SK-N-MC (cell line): ENCODE results near the gene SYT2.

Source experiments
- EZH2 ChIP-seq: fragments of 200-600 bp; sonication (generic); IDR thresholded peaks from one replicate; pipeline ENCODE4 v1.6.1; 2017; ENCODE audit warnings: antibody characterized with exemption
- POLR2AphosphoS5 ChIP-seq: IDR thresholded peaks from 2 replicates; pipeline ENCODE4 v1.6.1; 2012; ENCODE audit warnings: mild to moderate bottlenecking, low read depth, low read length, borderline replicate concordance

GRCh38 chr1:202703191-202703590 is 7.1 kb downstream of the SYT2 start:
- TF ChIP-seq POLR2AphosphoS5 (no peak), EZH2 (no peak)
